GM19328 (cell line): ENCODE results near the gene MALRD1.

Experiments used
- ATAC-seq: cut with Tn5 transposase; IDR thresholded peaks from one replicate; pipeline ENCODE4 v1.9.1; 2021; ENCODE audit warnings: mild to moderate bottlenecking, moderate library complexity; ENCODE audit not compliant: unreplicated experiment

MALRD1 gene

GRCh38 chr10:19332304-19332703, 283.7 kb downstream of the MALRD1 start:
- no peak for ATAC-seq

- ATAC-seq, result no peak
Observed at GRCh38 chr10:19333631-19334030, 285.0 kb downstream of the MALRD1 start.

GRCh38 chr10:19347621-19348020, 299.0 kb downstream of the MALRD1 start:
- ATAC-seq, result no peak

- no peak for ATAC-seq
Observed at GRCh38 chr10:19367176-19367575, 318.6 kb downstream of the MALRD1 start.

GRCh38 chr10:19373988-19374387, 325.4 kb downstream of the MALRD1 start:
- ATAC-seq, result no peak

- no peak for ATAC-seq
Observed at GRCh38 chr10:19385846-19386450, 337.3 kb downstream of the MALRD1 start.

- ATAC-seq, result no peak
Observed at GRCh38 chr10:19408924-19409323, 360.3 kb downstream of the MALRD1 start.

GRCh38 chr10:19411119-19411518, 362.5 kb downstream of the MALRD1 start:
- ATAC-seq, result no peak

GRCh38 chr10:19412531-19412930, 363.9 kb downstream of the MALRD1 start:
- no peak for ATAC-seq

GRCh38 chr10:19416164-19416563, 367.6 kb downstream of the MALRD1 start:
- no peak for ATAC-seq

- ATAC-seq, result no peak
Observed at GRCh38 chr10:19417740-19418139, 369.1 kb downstream of the MALRD1 start.

- no peak for ATAC-seq
Observed at GRCh38 chr10:19421674-19422073, 373.1 kb downstream of the MALRD1 start.

GRCh38 chr10:19426034-19426433, 377.4 kb downstream of the MALRD1 start:
- ATAC-seq, result no peak

GRCh38 chr10:19431622-19432351, 383.2 kb downstream of the MALRD1 start:
- ATAC-seq, result no peak

- no peak for ATAC-seq
Observed at GRCh38 chr10:19449860-19450259, 401.3 kb downstream of the MALRD1 start.

GRCh38 chr10:19451356-19451755, 402.8 kb downstream of the MALRD1 start:
- ATAC-seq, result no peak

GRCh38 chr10:19451937-19452336, 403.3 kb downstream of the MALRD1 start:
- no peak for ATAC-seq

GRCh38 chr10:19453967-19454366, 405.4 kb downstream of the MALRD1 start:
- ATAC-seq, result no peak

GRCh38 chr10:19461588-19461987, 413.0 kb downstream of the MALRD1 start:
- no peak for ATAC-seq

- ATAC-seq, result no peak
Observed at GRCh38 chr10:19466709-19467108, 418.1 kb downstream of the MALRD1 start.

- ATAC-seq, result no peak
Observed at GRCh38 chr10:19468413-19468812, 419.8 kb downstream of the MALRD1 start.

- no peak for ATAC-seq
Observed at GRCh38 chr10:19469521-19469920, 420.9 kb downstream of the MALRD1 start.

- ATAC-seq, result no peak
Observed at GRCh38 chr10:19479854-19480253, 431.3 kb downstream of the MALRD1 start.
